Transverse colon (tissue), 4 donors: ENCODE results near the gene ATRN.
"Not testable (repeated sequence)": the region's sequence is repeated elsewhere in the genome, so short reads cannot be mapped to it uniquely, and the experiment has no call there.

Source experiments
- CTCF ChIP-seq, 5 experiments: fragments of 200-600 bp in 3 of 5; fragments of 450-650 bp in 2 of 5; sonication (generic) in 3 of 5; IDR thresholded peaks; 1 replicate in 2 of 5; 2 replicates in 3 of 5; pipeline ENCODE4 v1.5.1; 2016 to 2017; ENCODE audit warnings: antibody characterized with exemption in 5 of 5, inconsistent platforms in 3 of 5, mild to moderate bottlenecking in 2 of 5, moderate library complexity in 1 of 5
- POLR2AphosphoS5 ChIP-seq, 3 donors: sonication (generic); formaldehyde crosslinking; IDR thresholded peaks; one replicate each; pipeline ENCODE4 v1.6.1; 2016; ENCODE audit warnings: antibody characterized with exemption in 3 of 3

GRCh38 chr20:3524696-3525095 is 53.9 kb downstream of the ATRN start:
- not testable (repeated sequence) for TF ChIP-seq CTCF, POLR2AphosphoS5 (IDR thresholded peaks at IDR 0.05)
